DOHH2 (cell line): ENCODE results near the gene NPM1.

Experiments
- EZH2phosphoT487 ChIP-seq: fragments of 200-600 bp; sonication (generic); IDR thresholded peaks from 2 replicates; pipeline ENCODE4 v1.6.1; 2017; ENCODE audit warnings: borderline replicate concordance, mild to moderate bottlenecking, antibody characterized with exemption, low read length, moderate library complexity, mixed read lengths
- TF ChIP-seq, protein P1 (sequence below): fragments of 200-600 bp; sonication (generic); IDR thresholded peaks from one replicate; pipeline ENCODE4 v1.5.1; 2014; ENCODE audit warnings: antibody characterized with exemption, mild to moderate bottlenecking, low read depth, low read length; ENCODE audit not compliant: poor library complexity, severe bottlenecking

DNA sequence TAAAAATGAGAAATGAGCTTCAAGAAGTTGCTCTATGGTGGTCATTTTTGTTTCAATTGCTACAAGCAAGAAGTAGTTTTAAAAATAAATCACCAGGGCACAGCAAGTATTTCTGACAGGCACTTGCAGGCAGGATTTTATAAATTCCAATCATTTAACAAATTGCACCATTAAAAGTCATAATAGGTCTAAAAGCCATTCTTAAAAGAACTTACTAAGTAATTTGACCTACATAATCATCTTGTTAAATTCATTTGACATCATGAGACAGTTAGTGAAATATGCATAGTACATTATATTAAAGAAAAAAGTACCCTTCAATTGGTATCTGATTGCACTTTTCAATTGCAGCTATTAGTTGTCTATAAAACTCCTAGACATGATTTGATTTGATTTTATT, 47.6 kb upstream of the NPM1 start:
- TF ChIP-seq, protein P1, sequence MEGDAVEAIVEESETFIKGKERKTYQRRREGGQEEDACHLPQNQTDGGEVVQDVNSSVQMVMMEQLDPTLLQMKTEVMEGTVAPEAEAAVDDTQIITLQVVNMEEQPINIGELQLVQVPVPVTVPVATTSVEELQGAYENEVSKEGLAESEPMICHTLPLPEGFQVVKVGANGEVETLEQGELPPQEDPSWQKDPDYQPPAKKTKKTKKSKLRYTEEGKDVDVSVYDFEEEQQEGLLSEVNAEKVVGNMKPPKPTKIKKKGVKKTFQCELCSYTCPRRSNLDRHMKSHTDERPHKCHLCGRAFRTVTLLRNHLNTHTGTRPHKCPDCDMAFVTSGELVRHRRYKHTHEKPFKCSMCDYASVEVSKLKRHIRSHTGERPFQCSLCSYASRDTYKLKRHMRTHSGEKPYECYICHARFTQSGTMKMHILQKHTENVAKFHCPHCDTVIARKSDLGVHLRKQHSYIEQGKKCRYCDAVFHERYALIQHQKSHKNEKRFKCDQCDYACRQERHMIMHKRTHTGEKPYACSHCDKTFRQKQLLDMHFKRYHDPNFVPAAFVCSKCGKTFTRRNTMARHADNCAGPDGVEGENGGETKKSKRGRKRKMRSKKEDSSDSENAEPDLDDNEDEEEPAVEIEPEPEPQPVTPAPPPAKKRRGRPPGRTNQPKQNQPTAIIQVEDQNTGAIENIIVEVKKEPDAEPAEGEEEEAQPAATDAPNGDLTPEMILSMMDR = no peak
- TF ChIP-seq EZH2phosphoT487 = no peak
